Prostate gland (tissue), 2 donors: ENCODE results near the gene SCN1B.

Experiments
- POLR2A ChIP-seq: fragments of 450-650 bp; IDR thresholded peaks from one replicate; pipeline ENCODE4 v1.6.1; 2016; ENCODE audit warnings: antibody characterized with exemption, mild to moderate bottlenecking
- TF ChIP-seq, protein P1 (sequence below), 4 experiments: fragments of 200-600 bp in 2 of 4; fragments of 450-650 bp in 2 of 4; sonication (generic) in 2 of 4; IDR thresholded peaks; 1 replicate in 3 of 4; 2 replicates in 1 of 4; pipeline ENCODE4 v1.5.1; 2016 to 2019; ENCODE audit warnings: antibody characterized with exemption in 4 of 4, mild to moderate bottlenecking in 2 of 4, moderate library complexity in 2 of 4

DNA sequence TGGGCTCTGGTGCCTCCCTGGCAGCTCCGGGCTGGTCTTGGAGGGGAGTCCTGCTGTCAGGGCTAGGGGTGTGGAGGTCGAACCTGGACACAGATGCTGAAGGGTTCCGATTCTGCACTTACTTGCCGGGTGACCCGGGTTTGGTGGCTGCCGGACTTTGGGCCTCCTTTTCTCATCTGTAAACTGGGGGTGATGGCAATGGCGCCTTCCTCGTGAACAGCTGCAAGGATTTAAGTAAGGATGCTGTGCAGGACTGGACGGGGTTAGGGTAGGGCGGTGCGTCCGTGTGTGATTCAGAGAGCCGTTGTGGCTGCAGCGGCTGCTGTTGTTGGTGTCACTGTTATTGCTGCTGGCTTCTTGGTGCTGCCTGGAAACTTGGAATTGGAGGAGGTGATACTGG lies 13.6 kb downstream of the SCN1B start:
- TF ChIP-seq, protein P1, sequence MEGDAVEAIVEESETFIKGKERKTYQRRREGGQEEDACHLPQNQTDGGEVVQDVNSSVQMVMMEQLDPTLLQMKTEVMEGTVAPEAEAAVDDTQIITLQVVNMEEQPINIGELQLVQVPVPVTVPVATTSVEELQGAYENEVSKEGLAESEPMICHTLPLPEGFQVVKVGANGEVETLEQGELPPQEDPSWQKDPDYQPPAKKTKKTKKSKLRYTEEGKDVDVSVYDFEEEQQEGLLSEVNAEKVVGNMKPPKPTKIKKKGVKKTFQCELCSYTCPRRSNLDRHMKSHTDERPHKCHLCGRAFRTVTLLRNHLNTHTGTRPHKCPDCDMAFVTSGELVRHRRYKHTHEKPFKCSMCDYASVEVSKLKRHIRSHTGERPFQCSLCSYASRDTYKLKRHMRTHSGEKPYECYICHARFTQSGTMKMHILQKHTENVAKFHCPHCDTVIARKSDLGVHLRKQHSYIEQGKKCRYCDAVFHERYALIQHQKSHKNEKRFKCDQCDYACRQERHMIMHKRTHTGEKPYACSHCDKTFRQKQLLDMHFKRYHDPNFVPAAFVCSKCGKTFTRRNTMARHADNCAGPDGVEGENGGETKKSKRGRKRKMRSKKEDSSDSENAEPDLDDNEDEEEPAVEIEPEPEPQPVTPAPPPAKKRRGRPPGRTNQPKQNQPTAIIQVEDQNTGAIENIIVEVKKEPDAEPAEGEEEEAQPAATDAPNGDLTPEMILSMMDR (IDR thresholded peaks at IDR 0.05): no peak
- no peak for TF ChIP-seq POLR2A
